ENCODE results near the gene PLXNB2.

PLXNB2 gene

DNA sequence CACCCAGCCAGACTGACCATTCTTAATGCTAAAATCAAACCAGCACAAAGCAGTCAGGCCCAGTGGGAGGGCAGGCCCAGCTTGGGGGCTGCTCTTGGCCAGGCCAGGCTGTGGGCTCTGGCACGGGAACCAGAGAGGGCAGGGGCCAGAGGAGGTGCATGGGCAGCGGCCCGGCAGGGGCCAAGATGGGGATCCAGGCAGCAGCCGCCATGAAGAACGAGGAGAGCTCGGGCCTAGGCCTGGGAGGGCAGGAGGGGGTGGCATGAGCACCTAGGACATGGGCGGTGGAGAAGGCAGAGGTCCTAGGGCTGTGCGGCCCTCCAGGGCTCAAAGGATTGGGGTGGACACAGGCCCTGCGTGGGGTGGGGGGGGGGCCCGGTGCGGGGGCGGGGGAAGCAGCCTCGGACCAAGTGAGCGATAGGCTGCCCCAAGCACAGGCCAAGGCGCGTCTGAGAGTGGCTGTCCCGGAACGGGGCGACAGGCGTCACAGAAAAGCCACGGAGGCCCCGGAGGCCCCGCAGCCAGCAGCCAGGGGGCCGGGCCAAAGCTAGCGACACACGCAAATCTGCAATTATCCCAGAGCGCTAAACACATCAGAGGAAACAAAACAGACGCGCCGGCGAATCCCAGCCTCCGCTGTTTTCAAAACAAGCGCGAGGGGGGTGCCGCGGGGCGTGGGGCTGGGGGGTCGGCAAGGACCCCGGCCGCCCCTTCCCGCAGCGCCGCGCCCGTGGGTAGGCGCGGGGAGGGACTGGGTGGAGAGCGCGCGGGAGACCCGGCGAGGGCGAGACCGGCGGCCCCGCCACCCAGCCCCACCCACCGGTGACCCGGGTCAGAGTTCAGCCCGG lies 8.3 kb downstream of the PLXNB2 start:
- Histone ChIP-seq H3K36me3 (ENCODE audit: insufficient read depth, low read length) (no peaks in the 10 kb centered on the region), H3F3A (ENCODE audit: insufficient read depth, low read length) (0 out of 2 replicates have a peak, but pooled peaks cover 3% of the 10 kb centered on the region), H3K4me2 (ENCODE audit: low read length) (peak overlapping the region; percentile 71), H2AFZ (ENCODE audit: low read length) (no peak overlapping the region), H3K4me1 (ENCODE audit: insufficient read depth, low read length, severe bottlenecking) (peaks cover 11% of the 10 kb centered on the region), H4K20me1 (ENCODE audit: insufficient read depth, low read length) (no peaks in the 10 kb centered on the region), H3K9me3 (ENCODE audit: low read length) (no peaks in the 10 kb centered on the region), H3K9me2 (ENCODE audit: low read depth, low read length) (no peaks in the 10 kb centered on the region), H3K27ac (ENCODE audit: low read depth, low read length, poor library complexity, severe bottlenecking) (no peak overlapping the region), H3K27me3 (ENCODE audit: insufficient read depth, low read length) (peaks cover 23% of the 10 kb centered on the region), H3K79me2 (ENCODE audit: insufficient read depth, low read length) (no peaks in the 10 kb centered on the region), H3K4me3 (ENCODE audit: low read depth, low read length, poor library complexity, severe bottlenecking) (peak overlapping the region; percentile 53), H3K9ac (ENCODE audit: low read length) (0 out of 2 replicates have a peak overlapping the region, but pooled peaks have one; percentile 22)
- TF ChIP-seq, protein P1, sequence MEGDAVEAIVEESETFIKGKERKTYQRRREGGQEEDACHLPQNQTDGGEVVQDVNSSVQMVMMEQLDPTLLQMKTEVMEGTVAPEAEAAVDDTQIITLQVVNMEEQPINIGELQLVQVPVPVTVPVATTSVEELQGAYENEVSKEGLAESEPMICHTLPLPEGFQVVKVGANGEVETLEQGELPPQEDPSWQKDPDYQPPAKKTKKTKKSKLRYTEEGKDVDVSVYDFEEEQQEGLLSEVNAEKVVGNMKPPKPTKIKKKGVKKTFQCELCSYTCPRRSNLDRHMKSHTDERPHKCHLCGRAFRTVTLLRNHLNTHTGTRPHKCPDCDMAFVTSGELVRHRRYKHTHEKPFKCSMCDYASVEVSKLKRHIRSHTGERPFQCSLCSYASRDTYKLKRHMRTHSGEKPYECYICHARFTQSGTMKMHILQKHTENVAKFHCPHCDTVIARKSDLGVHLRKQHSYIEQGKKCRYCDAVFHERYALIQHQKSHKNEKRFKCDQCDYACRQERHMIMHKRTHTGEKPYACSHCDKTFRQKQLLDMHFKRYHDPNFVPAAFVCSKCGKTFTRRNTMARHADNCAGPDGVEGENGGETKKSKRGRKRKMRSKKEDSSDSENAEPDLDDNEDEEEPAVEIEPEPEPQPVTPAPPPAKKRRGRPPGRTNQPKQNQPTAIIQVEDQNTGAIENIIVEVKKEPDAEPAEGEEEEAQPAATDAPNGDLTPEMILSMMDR (IDR thresholded peaks at IDR 0.05; ENCODE audit: low read length) = no peak
- no peak for TF ChIP-seq EZH2 (IDR thresholded peaks at IDR 0.05; ENCODE audit: borderline replicate concordance, low read length)

DNA sequence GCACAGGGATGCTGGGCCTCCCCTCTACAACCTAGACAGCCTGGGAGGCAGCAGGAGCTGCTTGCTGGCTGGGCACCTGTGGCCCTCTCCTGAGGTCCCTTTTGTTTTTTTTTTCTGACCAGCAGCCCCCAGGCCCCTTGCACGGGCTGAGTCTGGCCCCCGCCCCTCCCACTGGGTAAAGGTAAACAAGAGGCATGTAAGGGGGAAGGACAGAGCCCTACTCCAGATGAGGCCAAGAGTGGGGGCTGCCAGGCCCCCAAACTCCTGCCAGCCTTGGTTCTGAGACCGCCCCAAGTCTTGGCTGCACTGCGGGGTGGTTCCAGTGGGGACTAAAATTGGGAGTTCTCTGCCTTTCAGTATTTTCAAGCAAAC lies 9.2 kb downstream of the PLXNB2 start:
- Histone ChIP-seq H3K9me3 (ENCODE audit: low read length) (no peaks in the 10 kb centered on the region), H3K27ac (ENCODE audit: low read depth, low read length, poor library complexity, severe bottlenecking) (no peak overlapping the region), H2AFZ (ENCODE audit: low read length) (no peak overlapping the region), H3K4me1 (ENCODE audit: insufficient read depth, low read length, severe bottlenecking) (peaks cover 14% of the 10 kb centered on the region), H3K9ac (ENCODE audit: low read length) (no peak overlapping the region), H3K4me3 (ENCODE audit: low read depth, low read length, poor library complexity, severe bottlenecking) (no peak overlapping the region), H3K4me2 (ENCODE audit: low read length) (no peak overlapping the region), H4K20me1 (ENCODE audit: insufficient read depth, low read length) (no peaks in the 10 kb centered on the region), H3K79me2 (ENCODE audit: insufficient read depth, low read length) (no peaks in the 10 kb centered on the region), H3K9me2 (ENCODE audit: low read depth, low read length) (no peaks in the 10 kb centered on the region), H3K36me3 (ENCODE audit: insufficient read depth, low read length) (no peaks in the 10 kb centered on the region), H3K27me3 (ENCODE audit: insufficient read depth, low read length) (peaks cover 24% of the 10 kb centered on the region), H3F3A (ENCODE audit: insufficient read depth, low read length) (0 out of 2 replicates have a peak, but pooled peaks cover 3% of the 10 kb centered on the region)
- TF ChIP-seq, protein P1 (IDR thresholded peaks at IDR 0.05; ENCODE audit: low read length) = no peak
- TF ChIP-seq EZH2 (IDR thresholded peaks at IDR 0.05; ENCODE audit: borderline replicate concordance, low read length) = no peak

DNA sequence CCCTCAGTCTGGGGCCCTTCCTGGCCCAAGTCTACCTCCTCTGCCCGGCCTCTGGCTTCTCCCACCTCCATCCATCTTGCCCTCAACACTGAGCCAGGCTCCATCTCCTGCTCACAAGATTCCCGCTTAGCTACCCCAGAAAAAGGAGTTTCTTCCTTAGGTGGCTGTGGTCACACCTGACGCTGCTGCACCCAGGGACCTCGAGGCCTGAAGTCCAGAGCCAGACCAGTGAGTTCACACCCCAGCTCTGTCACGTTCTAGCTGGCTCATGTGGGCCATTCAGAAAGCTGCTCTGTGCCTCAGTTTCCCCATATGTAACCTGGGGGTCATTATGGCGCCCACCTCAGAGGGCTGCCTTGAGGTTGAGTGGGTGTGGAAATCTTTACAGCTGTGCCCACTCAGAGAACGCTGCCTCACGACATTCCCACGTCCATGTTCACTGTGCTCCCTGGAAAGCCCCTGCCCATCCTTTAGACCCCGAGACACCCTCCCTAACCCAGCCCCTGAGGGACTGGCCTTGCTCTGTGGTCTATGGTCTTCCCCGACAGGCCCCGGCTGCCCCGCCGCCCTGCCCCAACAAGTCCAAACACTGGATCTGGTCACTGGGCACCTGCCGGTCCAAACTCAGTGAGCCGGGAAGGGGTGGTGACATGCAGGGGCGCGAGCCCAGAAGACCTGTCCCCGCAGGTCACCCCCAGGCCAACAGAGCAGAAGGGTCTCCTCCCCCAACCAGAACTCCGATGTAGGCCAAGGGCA lies 9.8 kb downstream of the PLXNB2 start:
- Histone ChIP-seq H3F3A (ENCODE audit: insufficient read depth, low read length) (0 out of 2 replicates have a peak, but pooled peaks cover 3% of the 10 kb centered on the region), H3K9me3 (ENCODE audit: low read length) (no peaks in the 10 kb centered on the region), H4K20me1 (ENCODE audit: insufficient read depth, low read length) (no peaks in the 10 kb centered on the region), H3K9ac (ENCODE audit: low read length) (no peak overlapping the region), H3K9me2 (ENCODE audit: low read depth, low read length) (no peaks in the 10 kb centered on the region), H3K27me3 (ENCODE audit: insufficient read depth, low read length) (peaks cover 24% of the 10 kb centered on the region), H3K79me2 (ENCODE audit: insufficient read depth, low read length) (no peaks in the 10 kb centered on the region), H3K4me1 (ENCODE audit: insufficient read depth, low read length, severe bottlenecking) (peaks cover 17% of the 10 kb centered on the region), H2AFZ (ENCODE audit: low read length) (no peak overlapping the region), H3K4me2 (ENCODE audit: low read length) (no peak overlapping the region), H3K36me3 (ENCODE audit: insufficient read depth, low read length) (no peaks in the 10 kb centered on the region), H3K27ac (ENCODE audit: low read depth, low read length, poor library complexity, severe bottlenecking) (no peak overlapping the region), H3K4me3 (ENCODE audit: low read depth, low read length, poor library complexity, severe bottlenecking) (no peak overlapping the region)
- TF ChIP-seq, protein P1 (IDR thresholded peaks at IDR 0.05; ENCODE audit: low read length) = no peak
- TF ChIP-seq EZH2 (IDR thresholded peaks at IDR 0.05; ENCODE audit: borderline replicate concordance, low read length) = no peak
